H9 (cell line): ENCODE results near the gene WNT4. TPM values are rescaled to one million over a fixed set of nuclear protein-coding genes. Genes with fewer than 3 reads are reported as not detected.
A peak's percentile ranks its signal among the peaks of the same experiment; 100 is the strongest.

Experiments used
- DNase-seq: peaks from one replicate; pipeline ENCODE4 v3.0.0-alpha.2; 2017
- H2AFZ ChIP-seq: one replicate; pipeline ENCODE4 v1.6.1; 2013; ENCODE audit warnings: mild to moderate bottlenecking, low read length, control low read depth, moderate library complexity
- H2AK5ac ChIP-seq: 2 replicates; pipeline ENCODE4 v1.6.1; 2013; ENCODE audit warnings: low read length, control low read depth, mixed read lengths; ENCODE audit not compliant: insufficient read length
- H2BK120ac ChIP-seq: one replicate; pipeline ENCODE4 v1.6.1; 2013; ENCODE audit warnings: low read depth, mild to moderate bottlenecking, low read length, control low read depth, inconsistent platforms; ENCODE audit not compliant: poor library complexity, severe bottlenecking
- H2BK12ac ChIP-seq: 2 replicates; pipeline ENCODE4 v1.6.1; 2013; ENCODE audit warnings: low read length, control low read depth, mixed read lengths, low read depth; ENCODE audit not compliant: insufficient read length
- H2BK15ac ChIP-seq: 2 replicates; pipeline ENCODE4 v1.6.1; 2013; ENCODE audit warnings: low read depth, low read length, control low read depth
- H2BK20ac ChIP-seq: one replicate; pipeline ENCODE4 v1.6.1; 2013; ENCODE audit warnings: low read depth, mild to moderate bottlenecking, low read length, control low read depth, inconsistent platforms; ENCODE audit not compliant: poor library complexity, severe bottlenecking
- H2BK5ac ChIP-seq: 2 replicates; pipeline ENCODE4 v1.6.1; 2013; ENCODE audit warnings: low read length, control low read depth, mixed read lengths; ENCODE audit not compliant: insufficient read length
- H3K14ac ChIP-seq: 2 replicates; pipeline ENCODE4 v1.6.1; 2013; ENCODE audit warnings: low read length, control low read depth; ENCODE audit not compliant: insufficient read depth
- H3K18ac ChIP-seq: 2 replicates; pipeline ENCODE4 v1.6.1; 2013; ENCODE audit warnings: low read depth, mild to moderate bottlenecking, mixed read lengths, low read length, control low read depth; ENCODE audit not compliant: insufficient read length
- H3K23ac ChIP-seq: 2 replicates; pipeline ENCODE4 v1.6.1; 2013; ENCODE audit warnings: low read length, control low read depth, mixed read lengths, low read depth; ENCODE audit not compliant: insufficient read length
- H3K23me2 ChIP-seq: 2 replicates; pipeline ENCODE4 v1.6.1; 2013; ENCODE audit warnings: low read depth, mild to moderate bottlenecking, mixed read lengths, low read length, control low read depth; ENCODE audit not compliant: insufficient read length, poor library complexity, severe bottlenecking
- H3K27ac ChIP-seq: 2 replicates; pipeline ENCODE4 v1.5.1; 2013; ENCODE audit warnings: low read length, control low read depth, mixed read lengths, low read depth; ENCODE audit not compliant: insufficient read length
- H3K27me3 ChIP-seq: 2 replicates; pipeline ENCODE4 v1.6.1; 2013; ENCODE audit warnings: low read length, control low read depth, inconsistent platforms; ENCODE audit not compliant: insufficient read depth
- H3K4ac ChIP-seq: 2 replicates; pipeline ENCODE4 v1.6.1; 2013; ENCODE audit warnings: low read depth, mild to moderate bottlenecking, control low read depth, inconsistent platforms, low read length, moderate library complexity
- H3K4me1 ChIP-seq: 2 replicates; pipeline ENCODE4 v1.6.1; 2013; ENCODE audit warnings: low read length, control low read depth, inconsistent platforms; ENCODE audit not compliant: insufficient read depth
- H3K4me2 ChIP-seq: 2 replicates; pipeline ENCODE4 v1.6.1; 2013; ENCODE audit warnings: low read length, control low read depth, mixed read lengths; ENCODE audit not compliant: insufficient read length, insufficient read depth
- H3K56ac ChIP-seq: 2 replicates; pipeline ENCODE4 v1.6.1; 2013; ENCODE audit warnings: low read depth, mild to moderate bottlenecking, mixed read lengths, low read length, control low read depth; ENCODE audit not compliant: insufficient read length
- H3K79me1 ChIP-seq: 2 replicates; pipeline ENCODE4 v1.6.1; 2013; ENCODE audit warnings: low read depth, mild to moderate bottlenecking, moderate library complexity, low read length, control low read depth, inconsistent platforms; ENCODE audit not compliant: insufficient read depth, poor library complexity, severe bottlenecking
- H3K79me2 ChIP-seq: 2 replicates; pipeline ENCODE4 v1.6.1; 2013; ENCODE audit warnings: low read length, control low read depth, inconsistent platforms; ENCODE audit not compliant: insufficient read depth
- H3K9ac ChIP-seq: 2 replicates; pipeline ENCODE4 v1.6.1; 2013; ENCODE audit warnings: low read length, control low read depth, mixed read lengths; ENCODE audit not compliant: insufficient read length; ENCODE audit errors: extremely low read depth
- H3K9me3 ChIP-seq: one replicate; pipeline ENCODE4 v1.6.1; 2013; ENCODE audit warnings: low read depth, low read length, inconsistent platforms; ENCODE audit not compliant: control insufficient read depth
- H3T11ph ChIP-seq: one replicate; pipeline ENCODE4 v1.6.1; 2013; ENCODE audit warnings: mild to moderate bottlenecking, low read length, control low read depth, inconsistent platforms
- H4K20me1 ChIP-seq: one replicate; pipeline ENCODE4 v1.6.1; 2013; ENCODE audit not compliant: control insufficient read depth, insufficient read length, insufficient read depth
- H4K5ac ChIP-seq: 2 replicates; pipeline ENCODE4 v1.6.1; 2013; ENCODE audit warnings: low read depth, mild to moderate bottlenecking, mixed read lengths, low read length, control low read depth; ENCODE audit not compliant: insufficient read length
- H4K8ac ChIP-seq: replicated peaks from 2 replicates; pipeline ENCODE4 v1.6.1; 2013; ENCODE audit warnings: low read length, control low read depth, mixed read lengths, low read depth; ENCODE audit not compliant: insufficient read length
- H4K91ac ChIP-seq: 2 replicates; pipeline ENCODE4 v1.6.1; 2013; ENCODE audit warnings: low read depth, mild to moderate bottlenecking, moderate library complexity, mixed read lengths, low read length, control low read depth; ENCODE audit not compliant: insufficient read length
- H3K27ac Mint-ChIP-seq, 3 experiments: 2 replicates in 2 of 3; 3 replicates in 1 of 3; pipeline ENCODE4 v1.8.0; 2020 to 2021; ENCODE audit warnings: mixed read lengths in 3 of 3, mild to moderate bottlenecking in 1 of 3, moderate library complexity in 1 of 3
- H3K27me3 Mint-ChIP-seq: 2 replicates; pipeline ENCODE4 v1.8.0; 2021; ENCODE audit warnings: low read depth, mild to moderate bottlenecking, moderate library complexity, mixed read lengths
- H3K36me3 Mint-ChIP-seq, 3 experiments: 2 replicates in 2 of 3; 3 replicates in 1 of 3; pipeline ENCODE4 v1.8.0; 2020 to 2021; ENCODE audit warnings: low read depth in 3 of 3, mixed read lengths in 3 of 3; ENCODE audit not compliant: insufficient read depth in 1 of 3
- H3K4me1 Mint-ChIP-seq, 2 experiments: 2 replicates each; pipeline ENCODE4 v1.8.0; 2020; ENCODE audit warnings: mixed read lengths in 2 of 2
- H3K4me3 Mint-ChIP-seq, 2 experiments: 2 replicates in 1 of 2; 3 replicates in 1 of 2; pipeline ENCODE4 v1.8.0; 2020 to 2021; ENCODE audit warnings: mild to moderate bottlenecking in 2 of 2, mixed read lengths in 2 of 2, moderate library complexity in 1 of 2
- H3K9me3 Mint-ChIP-seq, 2 experiments: 2 replicates in 1 of 2; 3 replicates in 1 of 2; pipeline ENCODE4 v1.8.0; 2020; ENCODE audit warnings: mild to moderate bottlenecking in 2 of 2, mixed read lengths in 2 of 2, moderate library complexity in 1 of 2
- CTCF ChIP-seq: fragments of 200-600 bp; sonication (generic); conservative IDR thresholded peaks from 3 replicates; pipeline ENCODE4 v1.8.0; 2021; ENCODE audit warnings: antibody characterized with exemption, mild to moderate bottlenecking
- WGBS: extraction: QIAGEN DNeasy Blood & Tissue Kit; methylation state at CpG from one replicate; pipeline ENCODE4 v1.1.7; 2013; ENCODE audit warnings: missing lambda C conversion rate, low lambda C conversion rate, mixed read lengths; ENCODE audit not compliant: insufficient read length; ENCODE audit errors: extremely low coverage; 5-methylcytosine and 5-hydroxymethylcytosine counted together
- total RNA-seq: library from RNA; stranded (reverse); gene quantifications from 2 replicates; pipeline ENCODE4 v1.2.1, GENCODE V29; 2021

The WNT4 gene
- total RNA-seq, 1 experiment from 2014 or later = 1.4 TPM

- Histone ChIP-seq H2AFZ (no peak overlapping the region), H3K27ac (no peak overlapping the region), H3K79me2 (peaks cover 1% of the 10 kb centered on the region; the same call in 1 of the 2 replicates), H4K91ac (no peak overlapping the region), H3K4ac (no peak overlapping the region), H3K18ac (no peak overlapping the region), H2BK120ac (no peak overlapping the region), H2AK5ac (no peak overlapping the region), H3K23ac (no peak overlapping the region), H3K9ac (no peak overlapping the region), H3K4me1 (no peaks in the 10 kb centered on the region), H2BK15ac (no peak overlapping the region), H4K5ac (no peak overlapping the region), H2BK5ac (no peak overlapping the region), H3K9me3 (no peaks in the 10 kb centered on the region), H2BK12ac (no peak overlapping the region), H3K4me2 (no peak overlapping the region), H3T11ph (no peak overlapping the region), H3K14ac (no peak overlapping the region), H2BK20ac (no peak overlapping the region), H3K79me1 (peaks cover 6% of the 10 kb centered on the region), H4K20me1 (no peaks in the 10 kb centered on the region), H3K56ac (no peak overlapping the region), H3K23me2 (no peaks in the 10 kb centered on the region), H3K27me3 (no peaks in the 10 kb centered on the region), H4K8ac (no peak overlapping the region)
- no peak overlapping the region for H3K4me3 Mint-ChIP-seq
- no peak for DNase-seq
- H3K27me3 Mint-ChIP-seq = no peaks in the 10 kb centered on the region
- WGBS = no CpG with 5 or more reads among the region's 3 CpGs
- H3K4me1 Mint-ChIP-seq = peaks cover 11 to 14% of the 10 kb centered on the region in 2 experiments
- 0 out of 7 replicates have a peak overlapping the region, but pooled peaks of 1 of the 3 experiments have one; percentile 46 for H3K27ac Mint-ChIP-seq
- H3K36me3 Mint-ChIP-seq = peaks cover 0 to 16% (median 5%) of the 10 kb centered on the region in 3 experiments; a peak in 5 of 7 replicates
- TF ChIP-seq CTCF = no peak
- H3K9me3 Mint-ChIP-seq = no peaks in the 10 kb centered on the region
These were observed 40.2 kb downstream of the WNT4 start for GRCh38 chr1:22102746-22103145.
